Measurements from ENCODE around the gene NOX3. TPM values are rescaled to one million over a fixed set of nuclear protein-coding genes. Genes with fewer than 3 reads are reported as not detected.

NOX3 gene
- total RNA-seq, 1 experiment from 2014 or later: not detected

DNA sequence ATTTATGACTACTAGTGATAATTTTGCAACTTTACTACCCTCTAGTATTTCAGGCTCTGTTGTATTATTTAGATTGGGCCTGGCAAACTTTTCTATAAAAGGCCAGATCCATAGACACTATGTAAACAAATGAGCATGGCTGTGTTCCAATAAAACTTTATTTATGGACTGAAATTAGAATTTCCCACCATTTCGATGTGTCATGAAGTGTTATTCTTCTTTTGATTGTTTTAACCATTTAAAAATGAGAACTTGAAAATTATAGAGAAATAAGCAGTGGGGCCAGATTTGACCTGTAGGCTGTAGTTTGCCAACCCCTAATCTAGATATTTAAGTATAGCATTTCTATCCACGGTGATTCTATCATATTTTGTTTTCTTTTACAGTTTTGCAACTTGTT is 79.8 kb downstream of the NOX3 start:
- Histone ChIP-seq H3K27me3 (ENCODE audit: insufficient read depth, low read length) (no peaks in the 10 kb centered on the region), H4K20me1 (ENCODE audit: control insufficient read depth, insufficient read depth, insufficient read length) (no peaks in the 10 kb centered on the region), H3K23ac (ENCODE audit: insufficient read length, low read depth, low read length) (no peak overlapping the region), H3T11ph (ENCODE audit: low read length) (no peak overlapping the region), H2AFZ (ENCODE audit: low read length) (no peak overlapping the region), H3K4me2 (ENCODE audit: insufficient read depth, insufficient read length, low read length) (no peak overlapping the region), H3K18ac (ENCODE audit: insufficient read length, low read depth, low read length) (no peak overlapping the region), H2BK120ac (ENCODE audit: low read depth, low read length, poor library complexity, severe bottlenecking) (no peak overlapping the region), H3K9me3 (ENCODE audit: control insufficient read depth, low read depth, low read length) (no peaks in the 10 kb centered on the region), H2BK20ac (ENCODE audit: low read depth, low read length, poor library complexity, severe bottlenecking) (no peak overlapping the region), H3K9ac (ENCODE audit: extremely low read depth, insufficient read length, low read length) (no peak overlapping the region), H2BK12ac (ENCODE audit: insufficient read length, low read depth, low read length) (no peak overlapping the region), H3K79me1 (ENCODE audit: insufficient read depth, low read depth, low read length, poor library complexity, severe bottlenecking) (no peaks in the 10 kb centered on the region), H3K14ac (ENCODE audit: insufficient read depth, low read length) (no peak overlapping the region), H3K4me1 (ENCODE audit: insufficient read depth, low read length) (no peaks in the 10 kb centered on the region), H3K27ac (ENCODE audit: insufficient read length, low read depth, low read length) (no peak overlapping the region), H2AK5ac (ENCODE audit: insufficient read length, low read length) (no peak overlapping the region), H3K4ac (ENCODE audit: low read depth, low read length) (no peak overlapping the region), H4K91ac (ENCODE audit: insufficient read length, low read depth, low read length) (no peak overlapping the region), H2BK15ac (ENCODE audit: low read depth, low read length) (no peak overlapping the region), H4K5ac (ENCODE audit: insufficient read length, low read depth, low read length) (no peak overlapping the region), H3K79me2 (ENCODE audit: insufficient read depth, low read length) (no peaks in the 10 kb centered on the region), H3K23me2 (ENCODE audit: insufficient read length, low read depth, low read length, poor library complexity, severe bottlenecking) (no peaks in the 10 kb centered on the region), H2BK5ac (ENCODE audit: insufficient read length, low read length) (no peak overlapping the region), H3K56ac (ENCODE audit: insufficient read length, low read depth, low read length) (no peak overlapping the region), H4K8ac (replicated peaks; ENCODE audit: insufficient read length, low read depth, low read length) (no peak overlapping the region)
- no CpG with 5 or more reads among the region's 2 CpGs for WGBS (ENCODE audit: extremely low coverage, insufficient read length, low lambda C conversion rate)
- Mint-ChIP-seq H3K4me3 (no peak overlapping the region), H3K4me1 (no peaks in the 10 kb centered on the region), H3K9me3 (no peaks in the 10 kb centered on the region), H3K36me3 (ENCODE audit: insufficient read depth in 1 of 3, low read depth in 3 of 3) (no peaks in the 10 kb centered on the region), H3K27ac (no peak overlapping the region), H3K27me3 (ENCODE audit: low read depth) (0 out of 2 replicates have a peak, but pooled peaks cover 1% of the 10 kb centered on the region)
- DNase-seq: no peak
- no peak for TF ChIP-seq CTCF (conservative IDR thresholded peaks at IDR 0.05)
